Measurements from ENCODE around the gene SDK2. TPM values are rescaled to one million over a fixed set of nuclear protein-coding genes. Genes with fewer than 3 reads are reported as not detected.

SDK2 gene
- polyA plus RNA-seq, 3 donors, result 0.01 TPM; not detected in 2

GRCh38 chr17:73338050-73338521, 306.2 kb downstream of the SDK2 start:
- Histone ChIP-seq H3K9me3 (replicated peaks in 1 of 2; ENCODE audit: control insufficient read depth in 1 of 2, insufficient read depth in 1 of 2, low read length in 2 of 2) (no peaks in the 10 kb centered on the region), H4K20me1 (ENCODE audit: insufficient read depth, low read length) (no peaks in the 10 kb centered on the region)

GRCh38 chr17:73337330-73337710, 306.9 kb downstream of the SDK2 start:
- H3K36me3 ChIP-seq (replicated peaks in 1 of 2; ENCODE audit: control insufficient read depth in 1 of 2, insufficient read depth in 2 of 2, low read length in 2 of 2), result no peaks in the 10 kb centered on the region
- no peaks in the 10 kb centered on the region for H3K27me3 ChIP-seq (ENCODE audit: control insufficient read depth in 2 of 2, insufficient read depth in 2 of 2, low read length in 2 of 2)
- TF ChIP-seq CTCF (IDR thresholded peaks at IDR 0.05), result no peak
- H3K27ac Mint-ChIP-seq, result no peak overlapping the region
- no peaks in the 10 kb centered on the region for H3K9me3 ChIP-seq (replicated peaks in 1 of 2; ENCODE audit: control insufficient read depth in 1 of 2, insufficient read depth in 1 of 2, low read length in 2 of 2)
- H4K20me1 ChIP-seq (ENCODE audit: insufficient read depth, low read length), result no peaks in the 10 kb centered on the region
- H3K79me2 ChIP-seq (ENCODE audit: insufficient read depth, low read length), result no peaks in the 10 kb centered on the region
- DNase-seq, result no peak
- H3K9me3 Mint-ChIP-seq, result peaks cover 0 to 3% (median 0%) of the 10 kb centered on the region in 7 donors
- no peak overlapping the region for H2AFZ ChIP-seq (ENCODE audit: insufficient read depth, low read depth, low read length, poor library complexity, severe bottlenecking)
- H3K4me1 ChIP-seq (ENCODE audit: control insufficient read depth in 1 of 2, insufficient read depth in 2 of 2, low read length in 2 of 2), result peaks cover 17 to 29% of the 10 kb centered on the region in 2 donors
- intact Hi-C loops (cut with micrococcal nuclease), result no loop called here
- no peak overlapping the region for H3K4me3 Mint-ChIP-seq
- H3K36me3 Mint-ChIP-seq, result no peaks in the 10 kb centered on the region
- no peak overlapping the region for H3K4me2 ChIP-seq (replicated peaks; ENCODE audit: extremely low read depth, low read length, poor library complexity, severe bottlenecking)
- no peak overlapping the region for H3K4me3 ChIP-seq (replicated peaks in 1 of 3; ENCODE audit: low read depth in 2 of 3, low read length in 3 of 3)
- H3K27me3 Mint-ChIP-seq (ENCODE audit: low read depth in 3 of 3), result peaks cover 0 to 4% (median 3%) of the 10 kb centered on the region in 3 donors
- H3K9ac ChIP-seq (ENCODE audit: insufficient read depth, low read length, poor library complexity, severe bottlenecking), result no peak overlapping the region
- H3K27ac ChIP-seq (ENCODE audit: low read depth in 1 of 2, low read length in 2 of 2), result no peak overlapping the region
- H3K4me1 Mint-ChIP-seq, result peaks cover 28% of the 10 kb centered on the region
- WGBS (ENCODE audit: insufficient coverage), result 100% methylated on average over 1 of the region's 4 CpGs

More at GRCh38 chr17:73338050-73338521, 306.2 kb downstream of the SDK2 start:
- Mint-ChIP-seq H3K4me3 (no peak overlapping the region), H3K36me3 (no peaks in the 10 kb centered on the region), H3K27ac (peak overlapping the region in 1 of 7 donors; percentile 24), H3K4me1 (peaks cover 28% of the 10 kb centered on the region), H3K27me3 (ENCODE audit: low read depth in 3 of 3) (peaks cover 0 to 4% (median 3%) of the 10 kb centered on the region in 3 donors), H3K9me3 (peaks cover 0 to 3% (median 0%) of the 10 kb centered on the region in 7 donors)
- Histone ChIP-seq H3K4me2 (replicated peaks; ENCODE audit: extremely low read depth, low read length, poor library complexity, severe bottlenecking) (no peak overlapping the region), H3K27me3 (ENCODE audit: control insufficient read depth in 2 of 2, insufficient read depth in 2 of 2, low read length in 2 of 2) (no peaks in the 10 kb centered on the region), H3K27ac (ENCODE audit: low read depth in 1 of 2, low read length in 2 of 2) (no peak overlapping the region), H3K36me3 (replicated peaks in 1 of 2; ENCODE audit: control insufficient read depth in 1 of 2, insufficient read depth in 2 of 2, low read length in 2 of 2) (no peaks in the 10 kb centered on the region), H2AFZ (ENCODE audit: insufficient read depth, low read depth, low read length, poor library complexity, severe bottlenecking) (no peak overlapping the region), H3K79me2 (ENCODE audit: insufficient read depth, low read length) (no peaks in the 10 kb centered on the region), H3K4me1 (ENCODE audit: control insufficient read depth in 1 of 2, insufficient read depth in 2 of 2, low read length in 2 of 2) (peaks cover 17 to 26% of the 10 kb centered on the region in 2 donors), H3K4me3 (replicated peaks in 1 of 3; ENCODE audit: low read depth in 2 of 3, low read length in 3 of 3) (no peak overlapping the region), H3K9ac (ENCODE audit: insufficient read depth, low read length, poor library complexity, severe bottlenecking) (no peak overlapping the region)
- intact Hi-C loops (cut with micrococcal nuclease), result no loop called here
- TF ChIP-seq CTCF (IDR thresholded peaks at IDR 0.05), result no peak
- no peak for DNase-seq
- WGBS (ENCODE audit: insufficient coverage), result 88% methylated on average over 10 of the region's 13 CpGs
